Trophoblast cell (in vitro differentiated cells and primary cell): ENCODE measurements around the gene DDR2.

ENCODE experiments used
- DNase-seq, 2 donors: peaks; one replicate each; pipeline ENCODE4 v3.0.0-alpha.2; 2016
- H2AFZ ChIP-seq: 2 replicates; pipeline ENCODE4 v1.6.1; 2013; ENCODE audit warnings: low read length, moderate library complexity, mild to moderate bottlenecking; ENCODE audit not compliant: insufficient read depth, poor library complexity
- H2AK5ac ChIP-seq: 2 replicates; pipeline ENCODE4 v1.6.1; 2013; ENCODE audit warnings: mild to moderate bottlenecking, low read length
- H2BK120ac ChIP-seq: 2 replicates; pipeline ENCODE4 v1.6.1; 2013; ENCODE audit warnings: low read length, mild to moderate bottlenecking, moderate library complexity; ENCODE audit not compliant: insufficient read depth, poor library complexity
- H2BK12ac ChIP-seq: 2 replicates; pipeline ENCODE4 v1.6.1; 2013; ENCODE audit warnings: mild to moderate bottlenecking, low read length, moderate library complexity
- H2BK5ac ChIP-seq: 2 replicates; pipeline ENCODE4 v1.6.1; 2013; ENCODE audit warnings: low read length, low read depth, moderate library complexity, mild to moderate bottlenecking; ENCODE audit not compliant: poor library complexity
- H3K14ac ChIP-seq: 2 replicates; pipeline ENCODE4 v1.6.1; 2013; ENCODE audit warnings: mild to moderate bottlenecking, low read length
- H3K18ac ChIP-seq: 2 replicates; pipeline ENCODE4 v1.6.1; 2013; ENCODE audit warnings: mild to moderate bottlenecking, low read length
- H3K23ac ChIP-seq: 2 replicates; pipeline ENCODE4 v1.6.1; 2013; ENCODE audit warnings: low read length
- H3K27ac ChIP-seq: 2 replicates; pipeline ENCODE4 v1.5.1; 2013; ENCODE audit warnings: low read depth, mild to moderate bottlenecking, inconsistent platforms, low read length, moderate library complexity
- H3K27me3 ChIP-seq: 2 replicates; pipeline ENCODE4 v1.6.1; 2013; ENCODE audit warnings: inconsistent platforms, mild to moderate bottlenecking, low read length, moderate library complexity; ENCODE audit not compliant: insufficient read depth
- H3K36me3 ChIP-seq, 2 experiments: 1 replicate in 1 of 2; 2 replicates in 1 of 2; pipeline ENCODE4 v1.6.1; 2013; ENCODE audit warnings: low read length in 2 of 2, mild to moderate bottlenecking in 2 of 2, moderate library complexity in 1 of 2; ENCODE audit not compliant: insufficient read depth in 2 of 2, control insufficient read depth in 1 of 2
- H3K4ac ChIP-seq: 2 replicates; pipeline ENCODE4 v1.6.1; 2013; ENCODE audit warnings: low read depth, mild to moderate bottlenecking, low read length, moderate library complexity
- H3K4me1 ChIP-seq, 2 experiments: 1 replicate in 1 of 2; 2 replicates in 1 of 2; pipeline ENCODE4 v1.6.1; 2013; ENCODE audit warnings: low read length in 2 of 2, mild to moderate bottlenecking in 2 of 2, moderate library complexity in 1 of 2; ENCODE audit not compliant: insufficient read depth in 2 of 2, control insufficient read depth in 1 of 2
- H3K4me2 ChIP-seq: 2 replicates; pipeline ENCODE4 v1.6.1; 2013; ENCODE audit warnings: inconsistent platforms, mild to moderate bottlenecking, low read length, moderate library complexity
- H3K4me3 ChIP-seq: 2 replicates; pipeline ENCODE4 v1.5.1; 2013; ENCODE audit warnings: mild to moderate bottlenecking, low read depth, low read length, inconsistent platforms
- H3K79me1 ChIP-seq: one replicate; pipeline ENCODE4 v1.6.1; 2013; ENCODE audit warnings: low read length
- H3K79me2 ChIP-seq: 2 replicates; pipeline ENCODE4 v1.6.1; 2013; ENCODE audit warnings: low read length, mild to moderate bottlenecking; ENCODE audit not compliant: control insufficient read depth, insufficient read depth, poor library complexity
- H3K9ac ChIP-seq: 2 replicates; pipeline ENCODE4 v1.6.1; 2013; ENCODE audit warnings: mild to moderate bottlenecking, low read length
- H3K9me3 ChIP-seq: 2 replicates; pipeline ENCODE4 v1.6.1; 2013; ENCODE audit warnings: low read depth, mild to moderate bottlenecking, control low read depth, inconsistent platforms, low read length; ENCODE audit not compliant: insufficient read depth
- H4K12ac ChIP-seq: 2 replicates; pipeline ENCODE4 v1.6.1; 2013; ENCODE audit warnings: low read depth, mild to moderate bottlenecking, low read length, moderate library complexity
- H4K8ac ChIP-seq: 2 replicates; pipeline ENCODE4 v1.6.1; 2013; ENCODE audit warnings: low read depth, mild to moderate bottlenecking, low read length, moderate library complexity
- H4K91ac ChIP-seq: one replicate; pipeline ENCODE4 v1.6.1; 2013; ENCODE audit warnings: low read depth, mild to moderate bottlenecking, low read length, moderate library complexity
- WGBS: extraction: QIAGEN DNeasy Blood & Tissue Kit; methylation state at CpG from one replicate; pipeline ENCODE4 v1.1.7; 2013; ENCODE audit warnings: missing lambda C conversion rate; ENCODE audit not compliant: insufficient read length, insufficient coverage; ENCODE audit errors: extremely low coverage; 5-methylcytosine and 5-hydroxymethylcytosine counted together

Gene DDR2

GRCh38 chr1:162627662-162628296 lies 4.5 kb upstream of the DDR2 start:
- DNase-seq, result peak in 1 of 2 donors; percentile 45
- H4K91ac ChIP-seq, result no peak overlapping the region

GRCh38 chr1:162629077-162629627 lies 3.1 kb upstream of the DDR2 start:
- no peak overlapping the region for H2BK5ac ChIP-seq
- no peak overlapping the region for H3K14ac ChIP-seq
- no peaks in the 10 kb centered on the region for H3K79me1 ChIP-seq
- no peak overlapping the region for H4K8ac ChIP-seq
- no peaks in the 10 kb centered on the region for H3K27me3 ChIP-seq
- H3K9me3 ChIP-seq, result no peaks in the 10 kb centered on the region
- H3K79me2 ChIP-seq, result no peaks in the 10 kb centered on the region
- H2AK5ac ChIP-seq, result no peak overlapping the region
- H2AFZ ChIP-seq, result no peak overlapping the region
- no peak overlapping the region for H3K27ac ChIP-seq
- no peak overlapping the region for H3K4me2 ChIP-seq
- no peak overlapping the region for H3K18ac ChIP-seq
- no peak overlapping the region for H4K12ac ChIP-seq
- no peak overlapping the region for H4K91ac ChIP-seq
- no peak for DNase-seq
- no peaks in the 10 kb centered on the region for H3K36me3 ChIP-seq
- H2BK12ac ChIP-seq, result no peak overlapping the region
- WGBS, result no CpG with 5 or more reads among the region's 3 CpGs
- H3K23ac ChIP-seq, result no peak overlapping the region
- no peak overlapping the region for H2BK120ac ChIP-seq
- peaks cover 5% of the 10 kb centered on the region in 2 experiments for H3K4me1 ChIP-seq
- no peak overlapping the region for H3K4me3 ChIP-seq
- no peak overlapping the region for H3K4ac ChIP-seq
- H3K9ac ChIP-seq, result no peak overlapping the region

More at GRCh38 chr1:162627662-162628296, 4.5 kb upstream of the DDR2 start:
- Histone ChIP-seq H3K14ac (no peak overlapping the region), H3K23ac (no peak overlapping the region), H4K8ac (no peak overlapping the region), H3K4me2 (no peak overlapping the region), H3K9ac (no peak overlapping the region), H3K4ac (no peak overlapping the region), H3K27me3 (no peaks in the 10 kb centered on the region), H3K9me3 (no peaks in the 10 kb centered on the region), H3K79me2 (no peaks in the 10 kb centered on the region), H3K18ac (no peak overlapping the region), H2AFZ (no peak overlapping the region), H2AK5ac (no peak overlapping the region), H2BK5ac (no peak overlapping the region), H3K4me1 (peaks cover 5% of the 10 kb centered on the region in 2 experiments), H3K79me1 (no peaks in the 10 kb centered on the region), H4K12ac (no peak overlapping the region), H2BK120ac (no peak overlapping the region), H3K4me3 (no peak overlapping the region), H2BK12ac (no peak overlapping the region), H3K36me3 (no peaks in the 10 kb centered on the region), H3K27ac (no peak overlapping the region)
- no CpG with 5 or more reads among the region's 3 CpGs for WGBS

DNA sequence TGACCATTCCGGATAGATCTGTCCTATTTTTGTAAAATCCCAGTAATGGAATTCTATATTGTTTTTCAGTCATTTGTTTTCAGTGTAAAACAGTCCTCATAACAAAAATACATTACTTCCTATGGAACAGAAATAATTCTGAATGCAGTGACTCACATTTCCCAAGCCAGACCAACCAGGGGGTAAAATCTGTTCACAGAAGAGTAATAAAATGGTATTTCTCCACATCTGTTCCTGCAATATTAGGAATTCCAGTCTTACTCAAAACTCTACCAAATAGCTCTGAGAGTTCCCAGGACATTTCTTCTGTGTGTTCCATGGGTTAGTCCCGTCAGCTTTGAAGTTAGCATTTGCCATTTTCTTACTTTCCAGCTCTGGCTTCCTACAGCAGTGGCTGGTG lies 2.6 kb upstream of the DDR2 start:
- Histone ChIP-seq H2BK5ac (no peak overlapping the region), H3K79me1 (no peaks in the 10 kb centered on the region), H4K8ac (no peak overlapping the region), H2BK120ac (no peak overlapping the region), H3K4me3 (no peak overlapping the region), H4K12ac (no peak overlapping the region), H3K27me3 (no peaks in the 10 kb centered on the region), H2AK5ac (no peak overlapping the region), H3K9me3 (no peaks in the 10 kb centered on the region), H3K36me3 (no peaks in the 10 kb centered on the region), H2AFZ (no peak overlapping the region), H3K79me2 (no peaks in the 10 kb centered on the region), H4K91ac (no peak overlapping the region), H3K18ac (no peak overlapping the region), H3K23ac (no peak overlapping the region), H3K4me1 (peaks cover 5% of the 10 kb centered on the region in 2 experiments), H3K9ac (no peak overlapping the region), H3K27ac (no peak overlapping the region), H3K14ac (no peak overlapping the region), H3K4me2 (no peak overlapping the region), H3K4ac (no peak overlapping the region), H2BK12ac (no peak overlapping the region)
- DNase-seq, result no peak
- no CpG with 5 or more reads among the region's 2 CpGs for WGBS

- Histone ChIP-seq H2BK120ac (no peak overlapping the region), H3K4me2 (no peak overlapping the region), H3K27me3 (no peaks in the 10 kb centered on the region), H2AFZ (no peak overlapping the region), H3K4ac (no peak overlapping the region), H3K23ac (no peak overlapping the region), H3K4me1 (peaks cover 2 to 3% of the 10 kb centered on the region in 2 experiments), H4K12ac (no peak overlapping the region), H3K18ac (no peak overlapping the region), H3K9me3 (no peaks in the 10 kb centered on the region), H3K79me2 (no peaks in the 10 kb centered on the region), H3K4me3 (no peak overlapping the region), H3K27ac (no peak overlapping the region), H2BK12ac (no peak overlapping the region), H2BK5ac (no peak overlapping the region), H4K8ac (no peak overlapping the region), H3K9ac (no peak overlapping the region), H3K79me1 (no peaks in the 10 kb centered on the region), H4K91ac (no peak overlapping the region), H3K36me3 (no peaks in the 10 kb centered on the region), H3K14ac (no peak overlapping the region), H2AK5ac (no peak overlapping the region)
- WGBS, result no CpG with 5 or more reads among the region's 10 CpGs
- DNase-seq, result no peak
Observed at GRCh38 chr1:162631546-162632191, 595 bp upstream of the DDR2 start.
